Activated B cell treated with CpG ODN at 0.5 μM for 24 hours (primary cell): ENCODE results near the gene C1orf35. TPM values are rescaled to one million over a fixed set of nuclear protein-coding genes. Genes with fewer than 3 reads are reported as not detected.

Experiments
- ATAC-seq: fragments of 200-7000 bp; cut with Tn5 transposase; one replicate; pipeline ENCODE4 v1.10.0; 2021; ENCODE audit warnings: low read depth, mild to moderate bottlenecking, moderate library complexity
- CTCF ChIA-PET: fragments of 350-600 bp; sonication (Branson Sonifier 250); formaldehyde crosslinking; loops from one replicate; lab custom pipeline; 2021; ENCODE audit warnings: antibody characterized with exemption; lab: Charles Lee
- POLR2A ChIA-PET: fragments of 350-600 bp; sonication (Branson Sonifier 250); formaldehyde crosslinking; loops from one replicate; lab custom pipeline; 2021; ENCODE audit warnings: antibody characterized with exemption; lab: Charles Lee
- DNase-seq: peaks from one replicate; pipeline ENCODE4 v3.0.0; 2022
- H3K27ac Mint-ChIP-seq: one replicate; pipeline ENCODE4 v1.8.0; 2020; ENCODE audit warnings: mixed read lengths
- H3K27me3 Mint-ChIP-seq: one replicate; pipeline ENCODE4 v1.8.0; 2021; ENCODE audit warnings: mixed read lengths
- H3K36me3 Mint-ChIP-seq: one replicate; pipeline ENCODE4 v1.8.0; 2021; ENCODE audit warnings: low read depth, mixed read lengths
- H3K4me1 Mint-ChIP-seq: one replicate; pipeline ENCODE4 v1.8.0; 2021; ENCODE audit warnings: mixed read lengths
- H3K4me3 Mint-ChIP-seq: one replicate; pipeline ENCODE4 v1.8.0; 2020; ENCODE audit warnings: mild to moderate bottlenecking, mixed read lengths
- H3K9me3 Mint-ChIP-seq: one replicate; pipeline ENCODE4 v1.8.0; 2020; ENCODE audit warnings: mixed read lengths
- CTCF ChIP-seq: fragments of 200-600 bp; IDR thresholded peaks from one replicate; pipeline ENCODE4 v1.8.0; 2022; ENCODE audit warnings: antibody characterized with exemption, mild to moderate bottlenecking
- intact Hi-C: fragments of 100-400 bp; cut with micrococcal nuclease; formaldehyde crosslinking; loops from one replicate; pipeline ENCODE4 v1.15.1; 2024
- total RNA-seq: library from RNA; stranded (reverse); gene quantifications from 2 replicates; pipeline ENCODE4 v1.2.3, GENCODE V29; 2022

Gene C1orf35
- total RNA-seq, 1 donor from 2014 or later = 11.9 TPM

DNA sequence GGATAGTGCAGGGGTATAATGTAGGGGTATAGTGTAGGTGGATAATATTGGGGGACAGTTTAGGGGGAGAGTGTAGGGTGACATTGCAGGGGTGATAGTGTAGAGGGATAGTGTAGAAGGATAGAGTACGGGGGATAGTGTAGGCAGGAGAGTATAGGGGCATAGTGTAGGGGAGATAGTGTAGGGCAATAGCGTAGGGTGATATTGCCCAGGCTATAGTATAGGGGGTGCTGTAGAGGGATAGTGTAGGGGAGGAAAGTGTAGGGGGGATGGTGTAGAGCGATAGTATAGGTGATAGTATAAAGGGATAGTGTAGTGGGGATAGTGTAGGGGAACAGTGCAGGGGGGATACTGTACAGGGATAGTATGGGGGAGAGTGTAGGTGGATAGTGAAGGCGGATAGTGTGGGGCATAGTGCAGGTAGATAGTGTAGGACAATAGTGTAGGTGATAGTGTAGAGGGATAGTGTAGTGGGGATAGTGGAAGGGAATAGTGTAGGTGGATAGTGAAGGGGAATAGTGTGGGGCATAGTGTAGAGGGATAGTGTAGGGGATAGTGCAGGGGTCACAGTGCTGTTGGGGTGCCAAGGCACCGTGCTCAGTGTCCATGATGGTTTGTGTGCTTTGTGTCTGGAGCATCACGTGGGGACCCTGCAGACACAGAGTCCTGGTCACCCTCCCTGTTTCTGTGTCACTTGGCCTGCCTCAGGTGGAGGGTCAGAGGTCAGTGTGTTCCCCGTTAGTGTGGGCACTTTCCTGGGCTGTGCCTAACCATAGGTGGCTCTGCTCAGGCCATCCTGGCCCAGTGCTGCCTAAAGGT lies 31.1 kb downstream of the C1orf35 start:
- H3K27ac Mint-ChIP-seq = no peak overlapping the region
- TF ChIP-seq CTCF = no peak
- no peaks in the 10 kb centered on the region for H3K27me3 Mint-ChIP-seq
- H3K36me3 Mint-ChIP-seq = no peaks in the 10 kb centered on the region
- H3K4me3 Mint-ChIP-seq = no peak overlapping the region
- no peak for DNase-seq
- ATAC-seq = no peak
- CTCF ChIA-PET = no interaction called here
- intact Hi-C loops = no loop called here
- H3K9me3 Mint-ChIP-seq = no peaks in the 10 kb centered on the region
- POLR2A ChIA-PET = no interaction called here
- H3K4me1 Mint-ChIP-seq = no peaks in the 10 kb centered on the region

DNA sequence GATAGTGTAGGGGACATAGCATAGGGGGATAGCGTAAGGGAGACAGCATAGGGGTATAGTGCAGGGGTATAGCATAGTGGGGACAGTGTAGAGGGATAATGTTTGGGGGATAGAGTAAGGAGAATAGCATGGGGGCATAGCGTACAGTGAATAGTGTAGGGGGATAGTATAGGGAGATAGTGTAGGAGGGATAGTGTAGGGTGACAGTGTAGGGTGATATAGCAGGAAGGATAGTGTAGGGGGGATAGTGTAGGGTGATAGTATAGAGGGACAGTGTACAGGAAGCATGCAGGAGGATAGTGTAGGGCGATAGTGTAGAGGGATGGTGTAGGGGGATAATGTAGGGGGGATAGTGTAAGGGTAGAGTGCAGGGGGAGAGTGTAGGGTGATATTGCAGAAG lies 32.3 kb downstream of the C1orf35 start:
- no peaks in the 10 kb centered on the region for H3K36me3 Mint-ChIP-seq
- DNase-seq = no peak
- no peaks in the 10 kb centered on the region for H3K9me3 Mint-ChIP-seq
- H3K27me3 Mint-ChIP-seq = peaks cover 6% of the 10 kb centered on the region
- ChIA-PET POLR2A (no interaction called here), CTCF (no interaction called here)
- H3K4me1 Mint-ChIP-seq = no peaks in the 10 kb centered on the region
- no peak for TF ChIP-seq CTCF
- H3K4me3 Mint-ChIP-seq = no peak overlapping the region
- no peak for ATAC-seq
- H3K27ac Mint-ChIP-seq = no peak overlapping the region
- intact Hi-C loops = no loop called here

GRCh38 chr1:228070173-228070572 lies 33.0 kb downstream of the C1orf35 start:
- POLR2A ChIA-PET = no interaction called here
- DNase-seq (no peak), ATAC-seq (no peak)
- Mint-ChIP-seq H3K36me3 (no peaks in the 10 kb centered on the region), H3K4me1 (no peaks in the 10 kb centered on the region), H3K27ac (no peak overlapping the region), H3K27me3 (peaks cover 11% of the 10 kb centered on the region), H3K4me3 (no peak overlapping the region), H3K9me3 (no peaks in the 10 kb centered on the region)
- intact Hi-C loops = no loop called here
- no peak for TF ChIP-seq CTCF
- CTCF ChIA-PET = no interaction called here

- H3K4me1 Mint-ChIP-seq = no peaks in the 10 kb centered on the region
- ATAC-seq = no peak
- H3K27ac Mint-ChIP-seq = no peak overlapping the region
- peaks cover 14% of the 10 kb centered on the region for H3K27me3 Mint-ChIP-seq
- intact Hi-C loops = no loop called here
- TF ChIP-seq CTCF = no peak
- no peak for DNase-seq
- CTCF ChIA-PET = no interaction called here
- no peaks in the 10 kb centered on the region for H3K36me3 Mint-ChIP-seq
- POLR2A ChIA-PET = no interaction called here
- no peak overlapping the region for H3K4me3 Mint-ChIP-seq
- H3K9me3 Mint-ChIP-seq = no peaks in the 10 kb centered on the region
Observed at GRCh38 chr1:228068359-228068758, 34.8 kb downstream of the C1orf35 start.

- POLR2A ChIA-PET = no interaction called here
- H3K9me3 Mint-ChIP-seq = no peaks in the 10 kb centered on the region
- H3K27me3 Mint-ChIP-seq = peaks cover 18% of the 10 kb centered on the region
- no peaks in the 10 kb centered on the region for H3K36me3 Mint-ChIP-seq
- H3K4me3 Mint-ChIP-seq = no peak overlapping the region
- H3K27ac Mint-ChIP-seq = no peak overlapping the region
- intact Hi-C loops = no loop called here
- DNase-seq (no peak), ATAC-seq (no peak)
- H3K4me1 Mint-ChIP-seq = no peaks in the 10 kb centered on the region
- CTCF ChIA-PET = no interaction called here
- no peak for TF ChIP-seq CTCF
Observed at GRCh38 chr1:228066891-228067654, 36.1 kb downstream of the C1orf35 start.
